ENCODE results near the gene ACADVL.
"Not testable (repeated sequence)": the region's sequence is repeated elsewhere in the genome, so short reads cannot be mapped to it uniquely, and the experiment has no call there.

ACADVL gene

GRCh38 chr17:7219812-7220592, at the start of gene ACADVL, which contains the start of gene DLG4:
TSS of gene ACADVL (plus strand) at chr17:7219938. CDS start at chr17:7219985, 47 bp downstream.
TSS of gene DLG4 (minus strand) at chr17:7219836.
- peak; percentile 84 to 91 for DNase-seq (ENCODE audit: low read depth in 2 of 2)

DNA sequence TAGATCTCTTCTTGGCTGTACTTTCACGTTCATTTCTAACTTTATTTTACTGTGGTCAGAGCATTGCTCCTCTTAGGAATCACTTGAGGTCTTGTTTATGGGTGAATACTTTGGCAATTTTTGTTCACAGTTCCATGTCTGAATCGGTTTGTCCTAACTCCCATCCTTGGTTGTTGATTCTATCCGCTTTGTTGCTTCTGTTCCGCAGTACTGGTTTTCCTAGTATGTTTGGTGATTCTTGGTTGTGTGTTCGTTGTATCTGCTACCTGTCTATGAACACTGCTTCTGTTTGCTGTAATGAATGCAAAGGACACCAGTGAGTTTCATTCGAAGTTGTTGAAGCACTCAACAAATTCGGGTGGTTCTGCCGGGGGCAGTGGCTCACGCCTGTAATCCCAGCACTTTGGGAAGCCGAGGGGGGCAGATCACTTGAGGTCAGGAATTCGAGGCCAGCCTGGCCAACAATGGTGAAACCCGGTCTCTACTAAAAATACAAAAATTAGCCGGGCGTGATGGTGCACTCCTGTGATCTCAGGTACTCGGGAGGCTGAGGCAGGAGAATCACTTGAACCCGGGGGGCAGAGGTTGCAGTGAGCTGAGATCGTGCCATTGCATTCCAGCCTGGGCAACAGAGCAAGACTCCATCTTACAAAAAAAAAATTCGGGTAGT, 47.1 kb upstream of the ACADVL start:
- DNase-seq (ENCODE audit: low read depth in 2 of 2), result not testable (repeated sequence)

DNA sequence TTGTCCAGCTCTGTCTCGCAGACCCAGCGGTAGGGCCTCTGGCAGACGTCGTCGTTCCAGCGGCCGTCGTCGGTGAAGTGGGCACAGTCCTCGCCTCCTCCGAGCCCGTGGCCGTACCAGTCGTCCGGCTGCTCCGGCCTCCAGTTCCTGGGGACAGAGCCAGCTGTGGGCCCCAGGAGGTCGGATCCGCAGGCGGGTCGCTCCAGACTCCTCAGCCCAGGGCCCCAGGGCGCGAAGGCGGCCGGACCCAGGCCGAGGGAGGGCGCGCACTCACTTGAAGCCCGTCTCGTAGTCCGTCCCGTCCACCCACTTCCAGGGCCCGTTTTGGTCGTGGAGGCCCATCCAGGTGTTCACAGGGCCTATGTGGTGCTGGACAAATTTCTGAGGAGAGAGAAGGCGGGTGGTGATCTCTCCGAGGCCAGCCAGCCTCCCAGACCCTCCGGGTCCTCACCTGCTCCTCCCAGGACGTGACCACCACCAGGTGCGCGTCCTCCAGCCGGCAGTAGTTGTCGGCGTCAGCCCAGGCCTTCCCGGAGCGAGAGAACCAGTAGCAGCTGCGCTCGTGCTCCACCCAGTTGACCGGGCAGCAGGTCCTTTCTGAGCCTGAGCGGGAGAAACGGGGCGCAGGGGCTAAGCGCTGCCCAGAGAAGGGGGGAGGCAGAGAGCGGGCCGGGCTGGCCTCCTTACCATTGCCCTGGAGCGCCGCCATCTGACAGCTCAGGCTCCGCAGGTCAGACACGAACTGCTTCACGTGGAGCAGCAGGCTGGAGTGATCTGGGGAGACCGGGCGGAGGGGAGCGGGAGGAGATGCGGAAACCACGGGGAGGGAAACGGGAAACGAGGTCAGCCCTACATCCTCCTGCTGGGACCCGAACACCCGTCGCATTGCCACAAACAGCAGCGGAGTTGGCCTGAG, 45.8 kb upstream of the ACADVL start:
- peak in 1 of 2 donors; percentile 26 for DNase-seq (ENCODE audit: low read depth in 2 of 2)

DNA sequence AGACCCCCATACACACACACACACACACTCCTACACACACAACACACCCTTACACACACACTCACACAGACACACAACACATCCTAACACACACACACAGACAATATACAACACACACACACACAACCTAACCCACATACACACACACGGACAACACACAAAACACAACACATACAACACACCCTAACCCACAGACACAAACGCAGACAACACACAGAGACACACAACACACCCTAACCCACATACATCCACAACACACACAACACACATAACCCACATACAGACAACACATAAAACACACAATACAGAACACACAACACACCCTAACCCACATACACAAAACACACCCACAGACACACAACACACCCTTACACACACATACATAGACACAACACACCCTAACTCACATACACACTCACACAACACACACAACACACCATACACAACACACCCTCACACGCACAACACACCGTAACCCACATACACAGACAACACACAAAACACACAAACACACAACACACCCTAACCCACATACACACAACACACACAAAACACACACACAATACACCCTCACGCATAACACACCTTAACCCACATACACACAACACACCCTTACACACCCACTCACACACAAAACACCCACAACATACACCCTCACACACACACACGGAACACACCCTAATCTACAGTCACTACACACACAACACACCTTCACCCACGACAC, 45.0 kb upstream of the ACADVL start:
- DNase-seq (ENCODE audit: low read depth in 2 of 2), result no peak

DNA sequence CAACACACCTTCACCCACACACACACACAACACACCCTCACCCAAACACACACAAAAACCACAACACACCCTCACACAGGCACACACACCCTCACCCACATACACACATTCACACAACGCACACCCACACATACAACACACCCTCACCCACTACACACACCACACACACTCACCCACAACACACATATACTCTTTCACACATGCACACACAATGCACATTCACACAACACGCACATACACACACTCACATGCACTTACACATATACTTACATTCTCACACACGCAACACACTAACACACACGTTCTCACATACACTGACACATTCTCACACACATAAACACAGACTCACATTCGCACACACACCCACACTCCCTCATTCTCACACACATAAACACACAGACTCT, 44.4 kb upstream of the ACADVL start:
- DNase-seq (ENCODE audit: low read depth in 2 of 2), result no peak

- no peak for DNase-seq (ENCODE audit: low read depth in 2 of 2)
Observed at GRCh38 chr17:7176107-7176840, 43.5 kb upstream of the ACADVL start.

DNA sequence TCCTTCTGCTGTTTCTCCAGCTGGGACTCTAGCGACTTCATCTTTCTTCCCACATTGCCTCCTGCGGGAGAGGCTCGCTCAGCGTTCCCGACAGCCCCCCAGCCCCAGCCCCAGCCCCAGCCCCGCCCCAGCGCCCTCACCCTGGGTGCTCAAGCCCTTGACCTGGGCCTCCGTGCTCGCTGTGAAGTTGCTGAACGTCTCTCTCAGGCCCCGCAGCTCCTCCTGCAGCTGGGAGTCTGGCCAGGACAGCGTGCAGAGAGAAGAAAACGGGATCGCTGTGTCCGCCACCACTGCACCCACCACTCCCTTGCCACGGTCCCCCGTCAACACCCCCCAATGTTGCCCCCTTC, 42.9 kb upstream of the ACADVL start:
- DNase-seq (ENCODE audit: low read depth in 2 of 2), result no peak

DNA sequence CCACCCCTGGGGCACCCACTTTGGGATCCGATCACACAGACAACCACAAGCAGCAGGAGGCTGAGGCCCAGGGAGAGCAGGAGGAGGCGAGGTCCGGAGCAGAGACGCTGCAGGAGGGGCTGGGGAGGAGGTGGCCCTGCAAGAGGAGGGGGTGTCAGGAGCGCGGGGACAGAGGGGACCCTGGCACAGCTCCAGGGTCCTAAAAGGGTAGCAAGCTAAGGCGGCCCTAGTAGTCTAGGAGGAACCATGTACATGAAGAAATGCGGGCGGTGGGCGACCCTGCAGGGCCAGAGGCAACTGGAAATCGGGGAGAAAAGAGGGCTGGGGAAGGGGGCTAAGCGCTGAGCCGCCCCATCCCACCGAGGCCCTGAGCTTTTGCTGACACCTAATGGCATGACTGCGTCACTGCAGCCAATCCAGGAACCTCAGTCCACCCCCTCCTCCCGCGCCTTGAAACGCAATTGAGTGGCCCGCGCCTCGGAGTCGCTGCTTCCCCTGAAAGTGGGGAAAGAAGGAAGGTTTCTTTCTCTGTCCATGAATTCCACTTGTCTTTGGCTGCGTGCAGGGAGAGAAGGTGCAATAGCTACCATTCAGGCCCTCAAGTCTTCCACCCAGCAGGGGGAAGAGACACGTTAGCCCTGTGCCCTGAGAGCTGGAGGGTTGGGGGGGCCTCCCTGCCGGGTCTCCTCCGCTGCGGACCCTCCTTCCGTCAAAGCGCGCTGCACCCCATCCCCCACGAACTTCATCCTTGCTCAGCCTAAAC, 42.4 kb upstream of the ACADVL start:
- peak; percentile 34 to 36 for DNase-seq (ENCODE audit: low read depth in 2 of 2)

DNA sequence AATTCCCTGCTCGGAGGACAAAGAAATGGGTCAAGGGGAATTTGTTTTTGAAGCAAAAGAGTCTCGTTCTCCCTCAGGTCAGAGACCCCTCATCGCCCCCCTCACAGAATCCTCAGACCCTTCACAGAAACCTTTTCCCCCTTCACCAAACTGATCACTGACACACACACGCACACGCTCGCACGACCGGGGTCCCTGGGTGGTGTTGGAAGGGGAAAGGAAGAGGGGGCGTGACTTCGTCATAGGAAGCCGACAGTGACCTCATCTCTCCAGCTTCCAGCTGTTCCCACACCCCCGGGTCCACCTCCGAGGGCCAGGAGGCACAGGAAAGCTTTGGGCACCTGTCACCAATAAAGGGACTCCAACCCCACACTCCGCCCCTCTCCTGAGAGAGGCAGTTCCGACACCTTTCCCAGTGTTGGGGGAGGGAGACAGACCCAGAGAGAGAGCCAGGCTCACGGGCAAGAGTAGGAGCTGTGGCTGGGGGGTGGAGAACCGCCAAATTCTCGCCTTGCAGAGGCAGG, 41.7 kb upstream of the ACADVL start:
- DNase-seq (ENCODE audit: low read depth in 2 of 2), result no peak

DNA sequence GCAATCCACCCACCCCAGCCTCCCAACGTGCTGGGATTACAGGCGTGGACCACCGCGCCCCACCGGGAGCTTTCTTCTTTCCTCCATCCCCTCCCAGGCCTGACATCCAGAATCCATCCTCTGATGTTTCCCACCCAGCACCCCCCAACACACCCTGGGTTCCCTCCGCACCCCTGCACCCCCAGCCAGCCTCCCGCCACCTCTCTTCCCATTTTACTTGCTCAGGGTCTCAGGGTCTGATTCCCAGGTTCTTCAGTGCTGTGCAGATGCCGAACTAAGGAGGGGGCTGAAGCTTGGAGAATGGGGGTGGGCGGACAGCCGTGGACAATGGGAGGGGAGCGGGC, 40.8 kb upstream of the ACADVL start:
- DNase-seq (ENCODE audit: low read depth in 2 of 2), result no peak

DNA sequence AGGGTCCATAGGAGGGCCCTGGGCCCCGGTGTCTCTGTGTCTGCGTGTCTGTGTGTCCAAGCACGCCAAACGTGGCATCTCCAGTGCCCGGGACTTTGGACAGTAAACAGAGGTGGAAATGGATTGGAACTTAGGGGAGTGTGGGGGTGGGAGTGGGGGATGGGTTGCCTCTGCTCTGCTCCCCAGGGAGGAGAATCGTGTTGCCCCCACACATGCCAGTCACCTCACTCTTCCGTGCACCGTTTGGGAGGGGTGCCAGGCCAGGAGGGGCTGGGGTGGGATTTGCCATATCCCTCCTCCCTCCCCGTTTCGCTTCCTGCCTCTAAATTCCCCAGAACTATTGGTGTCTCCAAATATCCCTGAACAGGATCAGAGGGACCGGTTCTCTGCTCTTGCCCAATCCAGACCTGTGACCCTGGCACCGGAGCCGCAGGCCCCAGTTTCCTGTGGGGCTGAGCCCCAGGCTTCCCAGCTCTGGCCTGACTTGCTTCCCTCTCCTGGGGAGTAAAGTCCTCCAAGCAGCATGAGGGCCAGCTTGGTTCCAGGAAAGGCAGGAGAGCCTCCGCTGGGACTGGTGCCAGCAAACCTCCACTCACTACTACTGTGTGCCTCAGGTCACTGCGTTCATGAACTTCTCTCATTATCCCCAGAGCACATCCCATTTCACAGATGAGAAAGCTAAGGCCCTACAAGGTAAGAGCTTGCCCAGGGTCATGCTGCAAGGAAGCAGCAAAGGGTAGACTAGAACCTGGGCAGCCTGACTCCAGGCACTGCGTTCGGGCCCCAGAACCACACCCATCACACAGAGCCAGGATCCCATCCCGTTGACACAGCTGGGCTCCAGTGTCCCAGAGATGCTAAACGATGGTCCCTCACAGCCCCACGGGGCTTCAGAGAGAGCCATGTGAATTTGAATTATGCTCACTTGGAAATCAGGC, 40.2 kb upstream of the ACADVL start, which contains the start of gene ASGR1:
ASGR1 (minus strand) TSS at position 54 of the 938 bp plus-strand sequence. CDS start 807 bp downstream, outside the sequence.
- no peak for DNase-seq (ENCODE audit: low read depth in 2 of 2)

DNA sequence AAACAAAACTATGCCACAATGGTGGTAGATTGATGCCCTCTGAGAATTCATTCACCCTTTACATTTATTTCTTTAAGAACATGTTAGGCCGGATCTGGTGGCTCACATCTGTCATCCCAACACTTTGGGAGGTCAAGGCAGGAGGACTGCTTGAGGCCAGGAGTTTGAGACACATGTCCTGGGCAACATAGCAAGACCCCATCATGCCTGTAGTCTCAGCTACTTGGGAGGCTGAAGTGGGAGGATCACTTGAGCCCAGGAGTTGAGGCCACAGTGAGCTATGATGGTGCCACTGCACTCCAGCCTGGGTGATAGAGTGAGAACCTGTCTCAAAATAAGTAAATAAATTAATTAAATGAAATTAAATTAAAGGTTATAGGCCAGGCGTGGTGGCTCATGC, 37.6 kb upstream of the ACADVL start:
- DNase-seq (ENCODE audit: low read depth in 2 of 2), result not testable (repeated sequence)

DNA sequence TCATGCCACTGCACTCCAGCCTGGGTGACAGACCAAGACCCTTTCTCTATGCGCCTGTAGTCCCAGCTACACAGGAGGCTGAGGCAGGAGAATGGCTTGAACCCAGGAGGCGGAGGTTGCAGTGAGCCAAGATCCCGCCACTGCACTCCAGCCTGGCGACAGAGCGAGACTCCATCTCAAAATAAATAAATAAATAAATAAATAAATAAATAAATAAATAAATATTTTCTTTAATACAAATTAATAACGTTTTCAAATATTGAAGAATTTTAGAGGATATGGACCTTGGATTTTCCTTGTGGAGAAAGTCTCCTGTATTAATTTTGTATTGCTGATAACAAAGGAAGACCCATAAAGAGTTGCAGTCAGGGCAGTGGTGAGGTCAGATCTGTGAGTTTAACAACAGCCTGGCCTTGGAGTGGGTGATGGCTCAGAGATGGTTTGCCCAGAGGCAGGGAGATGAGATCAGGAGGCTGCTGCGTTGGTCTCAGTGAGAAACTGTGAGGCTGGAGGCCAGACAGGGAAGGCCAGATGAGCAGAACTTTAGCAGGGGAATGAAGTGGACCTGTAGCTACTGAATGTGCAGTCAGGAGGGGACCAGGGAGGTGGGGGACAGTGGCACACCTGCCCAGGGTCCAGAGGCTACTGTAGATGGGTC, 36.2 kb upstream of the ACADVL start:
- no peak for DNase-seq (ENCODE audit: low read depth in 2 of 2)

- DNase-seq (ENCODE audit: low read depth in 2 of 2), result no peak
Observed at GRCh38 chr17:7184091-7184488, 35.6 kb upstream of the ACADVL start.

DNA sequence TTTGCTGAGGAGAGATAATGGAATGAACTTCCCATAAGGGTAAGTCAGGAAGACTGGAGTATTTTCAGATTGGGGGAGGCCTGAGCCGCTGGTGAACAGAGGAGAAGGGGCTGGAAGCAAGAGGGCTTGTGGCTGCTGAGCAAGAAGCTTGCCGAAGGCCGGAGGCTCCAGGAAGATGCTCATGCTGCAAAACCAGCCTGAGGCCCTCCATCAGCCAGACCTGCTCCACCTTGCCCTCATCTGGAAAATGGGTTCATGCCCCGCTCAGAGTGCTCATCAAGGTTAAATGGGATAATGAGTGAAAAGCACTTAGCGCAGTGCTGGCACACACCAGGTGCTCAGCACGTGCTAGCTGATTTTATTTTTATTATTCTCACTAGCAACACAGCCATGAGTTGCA, 35.1 kb upstream of the ACADVL start:
- no peak for DNase-seq (ENCODE audit: low read depth in 2 of 2)

DNA sequence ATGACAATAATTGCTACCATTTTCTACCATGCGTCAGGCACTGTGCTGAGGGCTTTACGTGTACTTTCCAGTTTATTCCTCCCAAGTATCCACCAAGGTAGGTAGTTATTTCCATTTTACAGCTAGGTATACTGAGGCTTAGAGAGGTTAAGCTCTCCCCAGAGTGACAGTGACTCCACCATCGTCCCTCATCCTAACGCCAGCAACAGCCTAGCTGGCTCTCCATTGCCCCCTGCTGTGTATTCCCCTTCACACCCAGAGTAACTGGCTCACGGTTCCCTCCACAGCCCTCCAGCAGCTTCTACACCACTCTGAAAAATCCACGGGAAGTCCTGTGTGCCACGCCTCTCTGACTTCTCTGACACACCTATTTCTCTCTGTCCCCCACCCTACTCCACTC, 33.5 kb upstream of the ACADVL start:
- DNase-seq (ENCODE audit: low read depth in 2 of 2), result no peak

- DNase-seq (ENCODE audit: low read depth in 2 of 2), result no peak
Observed at GRCh38 chr17:7190276-7190917, 29.3 kb upstream of the ACADVL start.

GRCh38 chr17:7191069-7191468, 28.7 kb upstream of the ACADVL start:
- no peak for DNase-seq (ENCODE audit: low read depth in 2 of 2)

Measured in stimulated activated CD8-positive, alpha-beta memory T cell treated with anti-CD3 and anti-CD28 coated beads, Interleukin-15, amount 100 ng/mL, for 48 hours (primary cell).